Activated CD4-positive, CD25-positive, alpha-beta regulatory T cell treated with anti-CD3 and anti-CD28 coated beads, Interleukin-2, amount 50 U/mL, for 16 hours (primary cell): Measurements from ENCODE around the gene ATF6B.
A peak's percentile ranks its signal among the peaks of the same experiment; 100 is the strongest.

Experiments used
- DNase-seq: peaks from one replicate; pipeline ENCODE4 v3.0.0-alpha.2; 2020; ENCODE audit warnings: low read depth, low spot score

Gene ATF6B

GRCh38 chr6:32131439-32131948 lies 3.4 kb upstream of the ATF6B start:
- no peak for DNase-seq

DNA sequence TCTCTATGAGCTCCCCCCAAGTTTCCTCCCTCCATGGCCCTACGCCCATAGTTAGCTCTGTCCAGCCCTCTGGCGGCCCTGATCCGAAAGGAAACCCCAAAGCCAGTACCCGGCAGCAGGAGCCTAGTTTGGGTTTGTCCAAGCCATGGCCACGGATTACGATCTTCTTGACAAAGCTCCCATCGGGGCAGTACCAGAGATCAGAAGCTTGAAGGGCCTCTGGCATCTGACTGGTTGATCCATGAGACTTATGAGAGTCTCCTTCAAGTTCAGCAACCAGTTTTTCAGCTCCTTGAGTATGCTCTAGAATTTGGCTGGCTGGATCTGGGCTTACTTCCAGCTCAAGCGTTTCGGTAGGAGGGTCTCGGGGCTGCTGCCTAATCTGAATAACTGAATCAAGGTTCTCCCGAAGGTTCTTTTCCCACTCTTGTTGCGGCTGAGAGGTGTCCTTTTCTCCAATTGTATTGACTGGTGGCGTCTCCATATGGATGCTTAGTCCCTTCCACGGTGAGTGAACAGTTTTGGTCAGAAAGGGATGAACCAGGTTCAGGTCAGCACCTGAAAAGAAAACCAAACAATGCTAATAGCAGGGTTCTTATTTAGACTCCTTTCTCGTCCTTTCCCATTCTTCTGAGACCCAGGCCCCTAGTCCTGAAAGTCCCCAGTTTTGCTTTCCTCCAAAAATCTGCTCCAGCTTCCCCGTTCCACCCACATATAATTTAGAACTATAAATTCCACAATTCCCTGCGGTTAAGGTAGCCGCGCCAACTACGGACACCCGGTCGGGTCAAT lies 1.4 kb upstream of the ATF6B start:
- DNase-seq: no peak

DNA sequence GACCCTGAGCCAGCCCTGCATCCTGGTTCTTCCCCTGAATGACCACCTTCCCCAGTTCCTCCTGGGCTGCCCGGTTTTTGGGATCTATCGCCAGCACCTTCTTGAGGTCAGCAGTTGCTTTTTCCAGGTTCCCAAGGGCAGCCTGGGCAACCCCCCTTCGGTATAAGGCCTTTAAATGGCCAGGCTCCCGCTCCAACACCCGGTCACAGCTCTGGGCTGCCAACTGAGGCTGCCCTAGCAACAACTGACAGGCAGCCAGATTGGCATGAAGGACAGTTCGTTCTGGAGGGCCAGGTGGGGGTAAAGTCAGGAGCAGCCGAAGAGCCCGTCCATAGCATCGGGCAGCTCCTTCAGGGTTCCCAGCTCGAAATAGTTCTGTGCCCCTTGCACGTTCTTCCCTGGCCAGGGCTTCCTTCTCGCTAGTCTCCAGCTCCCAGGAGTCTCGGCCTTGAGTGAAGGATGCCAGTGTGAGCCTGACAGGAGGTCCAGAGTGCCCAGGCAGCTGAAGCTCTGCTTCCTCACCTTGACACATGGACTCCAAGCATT lies 778 bp upstream of the ATF6B start:
- no peak for DNase-seq

- no peak for DNase-seq
Observed at GRCh38 chr6:32127409-32127716, 683 bp downstream of the ATF6B start.

DNA sequence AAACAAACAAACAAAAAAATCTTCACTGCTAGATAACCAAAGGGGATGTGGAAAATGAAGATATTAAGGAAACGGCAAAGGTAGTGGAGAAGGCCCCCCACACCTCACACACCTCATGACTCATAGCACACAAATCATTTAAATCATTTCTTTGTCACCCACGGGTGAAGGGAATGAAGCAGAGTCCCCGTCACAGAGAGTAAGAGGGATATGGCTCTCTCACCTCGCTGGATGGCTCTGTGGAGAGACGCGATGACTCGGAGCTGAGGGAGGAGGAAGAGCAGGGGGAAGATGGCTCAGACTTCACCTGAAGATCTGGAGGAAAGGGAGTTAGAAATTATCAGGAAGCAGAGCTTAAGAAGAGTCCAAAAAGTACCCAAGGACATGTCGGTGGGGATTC lies 1.2 kb downstream of the ATF6B start:
- no peak for DNase-seq

- no peak for DNase-seq
Observed at GRCh38 chr6:32123681-32124080, 4.4 kb downstream of the ATF6B start.

DNA sequence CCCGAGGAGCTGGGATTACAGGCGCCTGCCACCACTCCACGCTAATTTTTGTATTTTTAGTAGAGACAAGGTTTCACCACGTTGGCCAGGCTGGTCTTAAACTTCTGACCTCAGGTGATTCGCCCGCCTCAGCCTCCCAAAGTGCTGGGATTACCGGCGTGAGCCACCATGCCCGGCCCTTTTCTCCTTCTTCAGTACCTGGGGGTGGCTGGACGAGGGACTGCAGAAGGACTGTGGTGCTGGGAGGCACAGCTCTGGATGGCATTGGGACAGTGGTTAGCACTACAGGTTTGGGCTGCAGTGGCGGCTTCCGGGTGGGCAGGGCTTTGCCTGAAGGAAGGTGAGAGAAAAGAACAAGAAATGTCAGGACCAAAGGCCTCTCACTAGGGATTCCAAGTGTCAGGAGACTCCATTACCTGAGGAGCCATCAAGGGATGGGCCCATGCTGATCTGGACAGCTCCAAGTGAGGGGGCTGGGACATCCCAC lies 7.4 kb downstream of the ATF6B start:
- no peak for DNase-seq

DNA sequence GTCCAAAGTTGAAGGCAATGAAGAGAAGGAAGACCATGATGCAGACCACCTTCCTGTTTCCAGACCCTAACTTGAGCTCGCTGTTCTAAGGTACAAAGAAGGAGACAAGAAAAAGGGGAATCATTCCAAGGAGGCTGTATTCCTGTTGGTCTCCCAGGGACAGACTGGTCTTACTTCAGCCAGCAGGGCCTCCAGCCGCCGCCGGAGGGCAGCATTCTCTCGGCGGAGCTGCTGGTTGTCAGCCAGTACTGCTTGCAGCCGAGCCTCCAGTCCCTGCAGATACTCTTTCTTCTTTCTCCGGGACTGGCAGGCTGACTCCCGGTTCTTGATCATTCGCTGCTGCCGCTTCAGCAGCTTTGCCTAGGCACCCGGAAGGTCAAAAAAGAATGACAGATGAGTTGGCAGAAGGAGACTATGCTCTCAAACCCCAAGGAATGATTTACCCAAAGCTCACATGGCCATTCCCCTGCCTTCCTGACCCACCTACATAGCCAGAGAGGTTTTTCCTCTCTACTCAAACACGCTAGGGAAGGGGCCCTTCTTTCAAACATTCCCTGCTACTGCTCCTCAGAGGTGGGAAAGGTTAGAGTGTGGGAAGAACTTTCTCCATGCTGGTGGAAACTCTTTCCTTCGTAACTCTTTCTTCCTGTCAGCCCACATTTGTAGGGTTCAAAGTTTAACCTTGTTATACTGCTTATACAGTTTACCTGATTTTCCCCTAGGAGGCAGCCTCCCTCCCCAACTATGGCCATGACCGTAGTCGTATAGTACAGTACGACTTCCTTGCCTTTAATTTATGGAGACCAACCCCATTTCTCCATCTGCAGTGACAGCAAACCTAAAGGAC lies 9.0 kb downstream of the ATF6B start:
- peak; percentile 23 for DNase-seq

- DNase-seq: no peak
Observed at GRCh38 chr6:32117461-32117860, 10.6 kb downstream of the ATF6B start.

DNA sequence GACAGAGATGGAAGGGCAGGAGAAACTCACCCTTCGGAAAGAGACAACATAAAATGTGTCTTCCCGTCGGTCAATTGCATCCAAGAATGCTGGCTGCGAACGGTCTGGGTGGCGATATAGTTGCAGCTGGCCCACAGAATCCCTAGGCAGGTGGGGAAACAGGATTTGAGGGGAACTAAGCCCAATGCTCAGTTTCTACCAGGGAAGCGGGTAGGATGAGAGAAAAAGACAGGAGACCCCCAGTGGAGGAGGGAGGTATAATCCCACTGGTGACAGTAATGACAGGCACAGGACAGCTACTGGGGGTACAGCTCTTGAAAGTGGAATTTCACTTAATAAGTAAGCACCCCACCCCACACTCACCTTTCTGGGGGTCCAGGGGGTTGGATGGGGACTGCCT lies 11.4 kb downstream of the ATF6B start:
- no peak for DNase-seq

- DNase-seq: no peak
Observed at GRCh38 chr6:32115623-32116022, 12.4 kb downstream of the ATF6B start.

GRCh38 chr6:32114796-32115195 lies 13.2 kb downstream of the ATF6B start:
- DNase-seq: no peak

- no peak for DNase-seq
Observed at GRCh38 chr6:32113386-32114352, 14.4 kb downstream of the ATF6B start.

DNA sequence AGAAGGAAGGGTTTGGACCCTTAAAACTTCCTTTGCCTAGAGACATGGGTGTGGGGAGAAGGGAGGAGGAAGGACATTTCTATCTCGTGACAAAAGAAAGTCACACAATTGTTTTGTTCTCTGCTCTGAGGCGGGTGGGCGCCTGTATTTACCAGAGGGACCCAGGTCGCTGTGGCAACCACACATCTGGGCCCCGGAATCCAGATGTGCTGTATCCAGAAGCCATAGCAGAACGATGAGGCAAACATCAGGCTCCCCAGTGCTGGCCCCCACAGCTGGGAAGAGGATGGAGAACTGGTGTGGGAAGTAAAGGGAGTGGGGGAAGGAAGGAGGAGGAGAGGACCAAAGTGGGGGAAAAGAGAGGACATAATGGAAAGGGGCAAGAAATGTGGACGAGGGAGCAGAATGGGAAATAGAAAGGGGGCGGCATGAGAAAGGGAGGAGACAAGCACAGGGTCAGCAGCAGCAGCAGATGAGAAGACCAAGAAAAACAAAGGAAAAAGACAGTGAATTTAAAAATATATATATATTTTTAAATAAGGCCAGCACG lies 15.5 kb downstream of the ATF6B start:
- DNase-seq: no peak

- DNase-seq: no peak
Observed at GRCh38 chr6:32111424-32112066, 16.5 kb downstream of the ATF6B start.

DNA sequence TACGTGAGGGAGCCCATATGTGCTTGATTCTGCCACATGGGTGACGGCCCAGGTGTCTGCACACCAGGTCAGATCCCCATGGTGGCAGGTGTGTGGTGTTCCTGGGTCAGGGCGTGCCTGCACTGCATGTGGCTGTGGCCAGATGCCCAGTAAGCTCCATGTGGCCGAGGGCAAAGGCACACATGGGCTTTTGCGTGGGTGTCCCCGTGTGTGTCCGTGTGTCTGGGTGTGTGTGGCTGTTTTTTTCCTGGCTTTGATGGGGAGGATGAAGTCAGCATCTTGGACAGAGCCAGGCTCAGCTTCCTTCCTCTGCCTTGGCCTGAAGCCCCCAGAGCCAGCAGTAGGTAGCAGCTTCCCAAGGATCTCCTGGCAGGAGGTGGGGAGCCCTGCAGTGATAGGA lies 17.4 kb downstream of the ATF6B start:
- DNase-seq: no peak

GRCh38 chr6:32109765-32110160 lies 18.3 kb downstream of the ATF6B start:
- DNase-seq: no peak

DNA sequence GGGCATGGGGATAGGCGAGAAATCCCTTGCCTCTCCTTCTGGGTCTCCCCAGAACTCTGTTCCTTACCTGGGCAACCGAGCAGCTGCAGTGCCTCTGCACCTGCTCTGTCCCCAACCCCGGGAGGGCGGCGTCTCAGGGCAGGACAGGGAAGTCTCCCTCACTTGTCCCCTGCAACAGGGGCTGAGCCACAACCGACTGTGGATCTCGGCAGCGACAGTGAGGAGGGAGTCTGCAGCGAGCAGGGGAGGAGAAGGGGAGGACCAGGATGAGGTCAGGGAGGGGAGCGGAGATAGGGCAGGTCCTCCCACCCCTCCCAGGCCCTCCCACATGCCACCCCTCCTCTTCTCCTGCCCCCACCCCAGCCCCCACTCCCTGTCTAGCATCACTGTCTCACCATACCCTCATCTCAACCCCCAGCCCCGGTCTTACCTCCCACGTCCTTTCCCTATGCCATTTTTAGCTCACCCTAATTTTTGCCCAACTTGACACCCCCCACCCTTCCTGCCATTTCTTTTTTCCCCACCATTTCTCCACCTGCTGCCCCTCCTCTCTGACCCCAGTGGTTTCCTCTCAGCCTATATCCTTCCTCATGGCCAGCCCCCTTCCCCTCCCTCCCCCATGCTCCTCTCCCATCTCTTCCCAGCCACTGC lies 18.8 kb downstream of the ATF6B start, which contains the start of gene TNXB:
TNXB (minus strand) TSS at position 225 of the 651 bp plus-strand sequence. CDS start 11,140 bp downstream, outside the sequence.
- no peak for DNase-seq

- DNase-seq: no peak
Observed at GRCh38 chr6:32108727-32109113, 19.3 kb downstream of the ATF6B start.

DNA sequence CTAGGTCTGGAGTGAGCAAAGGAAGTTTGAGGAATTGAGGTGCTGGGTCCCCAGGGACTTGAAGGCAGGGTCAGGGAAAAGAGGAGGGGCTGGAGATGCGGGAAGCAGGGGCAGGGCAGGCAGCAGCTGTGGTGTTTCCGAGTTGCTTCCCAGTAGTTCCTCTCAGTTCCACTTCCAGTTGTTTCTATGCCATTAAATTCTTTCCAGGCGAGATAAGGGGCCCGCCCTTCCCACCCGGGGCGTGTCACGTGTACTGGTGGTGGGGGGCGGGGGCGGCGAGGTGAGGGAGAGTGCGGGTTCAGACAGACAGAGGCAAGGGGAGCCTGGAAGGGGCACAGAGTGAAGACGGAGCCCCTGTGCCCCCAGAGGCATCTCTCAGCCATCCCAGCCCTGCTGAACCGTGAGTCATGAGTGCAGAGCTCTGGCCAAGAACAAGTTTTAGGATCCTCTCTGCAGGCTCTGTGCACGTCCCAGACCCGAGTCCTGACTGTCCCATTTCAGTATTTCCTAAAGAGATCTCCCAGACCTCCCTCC lies 19.9 kb downstream of the ATF6B start:
- no peak for DNase-seq
